Sigmoid colon (tissue), 7 donors: ENCODE data around the gene DISP2. TPM values are rescaled to one million over a fixed set of nuclear protein-coding genes. Genes with fewer than 3 reads are reported as not detected.

ENCODE experiments used
- DNase-seq: peaks from one replicate; pipeline ENCODE4 v3.0.0-alpha.2; 2019
- H3K27ac ChIP-seq, 4 donors: fragments of 200-600 bp; sonication (generic); one replicate each; pipeline ENCODE4 v1.5.1; 2016 to 2019; ENCODE audit warnings: mild to moderate bottlenecking in 1 of 4
- H3K27me3 ChIP-seq, 3 donors: fragments of 200-600 bp; sonication (generic); one replicate each; pipeline ENCODE4 v1.5.1; 2019; ENCODE audit warnings: mild to moderate bottlenecking in 1 of 3
- H3K36me3 ChIP-seq, 4 donors: fragments of 200-600 bp; sonication (generic); one replicate each; pipeline ENCODE4 v1.5.1; 2016 to 2019
- H3K4me1 ChIP-seq, 4 donors: fragments of 200-600 bp; sonication (generic); one replicate each; pipeline ENCODE4 v1.5.1; 2017 to 2019
- H3K4me3 ChIP-seq, 4 donors: fragments of 200-600 bp; sonication (generic); one replicate each; pipeline ENCODE4 v1.5.1; 2017 to 2019; ENCODE audit warnings: mild to moderate bottlenecking in 2 of 4, moderate library complexity in 1 of 4
- H3K9me3 ChIP-seq, 4 donors: fragments of 200-600 bp in 3 of 4; sonication (generic) in 3 of 4; one replicate each; pipeline versions ENCODE4 v1.5.1 to v1.6.1; 2013 to 2019
- CTCF ChIP-seq, 4 experiments: fragments of 450-650 bp in 3 of 4; fragments of 200-600 bp in 1 of 4; IDR thresholded peaks; one replicate each; pipeline ENCODE4 v1.5.1; 2016 to 2019; ENCODE audit warnings: antibody characterized with exemption in 4 of 4, mild to moderate bottlenecking in 3 of 4, moderate library complexity in 2 of 4
- EP300 ChIP-seq, 4 donors: sonication (generic); formaldehyde crosslinking; IDR thresholded peaks; one replicate each; pipeline ENCODE4 v1.6.1; 2017; ENCODE audit warnings: antibody characterized with exemption in 4 of 4
- POLR2A ChIP-seq, 2 donors: fragments of 450-650 bp; IDR thresholded peaks; one replicate each; pipeline ENCODE4 v1.6.1; 2016; ENCODE audit warnings: antibody characterized with exemption in 2 of 2, mild to moderate bottlenecking in 2 of 2, moderate library complexity in 2 of 2
- POLR2AphosphoS5 ChIP-seq, 4 donors: sonication (generic); formaldehyde crosslinking; IDR thresholded peaks; one replicate each; pipeline ENCODE4 v1.6.1; 2017; ENCODE audit warnings: antibody characterized with exemption in 4 of 4
- WGBS, 2 donors: extraction: QIAGEN DNeasy Blood & Tissue Kit; methylation state at CpG; one replicate each; pipeline ENCODE4 v1.1.7; 2013; 5-methylcytosine and 5-hydroxymethylcytosine counted together
- intact Hi-C: fragments of 100-400 bp; cut with DNase I; formaldehyde crosslinking; loops from one replicate; pipeline ENCODE4 v1.15.1; 2023
- polyA plus RNA-seq, 3 donors: library from polyadenylated mRNA; stranded (reverse); fragments of 200-250 nt; gene quantifications; one replicate each; pipeline ENCODE4 v1.2.3, GENCODE V29; 2013
- total RNA-seq, 4 donors: library from RNA; depleted of rRNA; stranded (reverse); fragments of >200 nt; gene quantifications; one replicate each; pipeline ENCODE4 v1.1.0, GENCODE V29; 2016
- donor health status: healthy with polysubstance abuse.
- donor health status: Bipolar disorder and iron deficiency.
- donor health status: healthy.

Gene DISP2
- total and polyA plus RNA-seq, 7 donors: 0.16 to 3.0 (median 1.1) TPM

- intact Hi-C loops: loop anchor here (2.0 kb wide), 1 partner anchor 75 kb away; no protein-coding TSS in a partner anchor
- Histone ChIP-seq H3K27me3 (no peaks in the 10 kb centered on the region), H3K4me1 (peaks cover 0 to 17% (median 10%) of the 10 kb centered on the region in 4 donors), H3K27ac (peak overlapping the region in 1 of 4 donors; percentile 7), H3K36me3 (peaks cover 0 to 32% (median 17%) of the 10 kb centered on the region in 4 donors), H3K4me3 (no peak overlapping the region), H3K9me3 (no peaks in the 10 kb centered on the region)
- 47 to 81% methylated on average over 11 of the region's 11 CpGs for WGBS, 2 donors
- no peak for DNase-seq
- TF ChIP-seq CTCF (IDR thresholded peaks at IDR 0.05) (no peak), EP300 (IDR thresholded peaks at IDR 0.05) (no peak), POLR2A (IDR thresholded peaks at IDR 0.05) (no peak), POLR2AphosphoS5 (IDR thresholded peaks at IDR 0.05) (no peak)
Measured at GRCh38 chr15:40420071-40420713, 62.2 kb downstream of the DISP2 start.

- Histone ChIP-seq H3K4me1 (peaks cover 0 to 17% (median 10%) of the 10 kb centered on the region in 4 donors), H3K4me3 (no peak overlapping the region), H3K27ac (peak overlapping the region in 1 of 4 donors; percentile 7), H3K27me3 (no peaks in the 10 kb centered on the region), H3K36me3 (peaks cover 0 to 26% (median 11%) of the 10 kb centered on the region in 4 donors), H3K9me3 (no peaks in the 10 kb centered on the region)
- 14 to 50% methylated on average over 3 of the region's 3 CpGs for WGBS, 2 donors
- no peak for TF ChIP-seq POLR2A (IDR thresholded peaks at IDR 0.05)
- TF ChIP-seq POLR2AphosphoS5 (IDR thresholded peaks at IDR 0.05): peak in 2 of 4 donors; percentile 13 to 34
- no peak for DNase-seq
- intact Hi-C loops: loop anchor here (1.0 to 2.0 kb wide), 2 partner anchors 52 to 76 kb away; no protein-coding TSS in a partner anchor
Measured at GRCh38 chr15:40420793-40421192, 62.8 kb downstream of the DISP2 start.

GRCh38 chr15:40421246-40422157 lies 63.5 kb downstream of the DISP2 start:
- H3K27ac ChIP-seq: no peak overlapping the region
- 9 to 19% methylated on average over 31 of the region's 31 CpGs for WGBS, 2 donors
- peaks cover 0 to 19% (median 6%) of the 10 kb centered on the region in 4 donors for H3K36me3 ChIP-seq
- H3K4me1 ChIP-seq: peaks cover 0 to 17% (median 10%) of the 10 kb centered on the region in 4 donors
- intact Hi-C loops: loop anchor here (1.0 to 2.0 kb wide), 4 partner anchors 53 to 142 kb away; no protein-coding TSS in a partner anchor
- no peak for TF ChIP-seq EP300 (IDR thresholded peaks at IDR 0.05)
- TF ChIP-seq CTCF (IDR thresholded peaks at IDR 0.05): peak; percentile 91 to 94 (median 92)
- no peak for TF ChIP-seq POLR2A (IDR thresholded peaks at IDR 0.05)
- TF ChIP-seq POLR2AphosphoS5 (IDR thresholded peaks at IDR 0.05): peak in 2 of 4 donors; percentile 54 to 56
- DNase-seq: peak; percentile 85
- H3K4me3 ChIP-seq: no peak overlapping the region
- no peaks in the 10 kb centered on the region for H3K27me3 ChIP-seq
- no peaks in the 10 kb centered on the region for H3K9me3 ChIP-seq

GRCh38 chr15:40424483-40425115 lies 66.6 kb downstream of the DISP2 start:
- H3K27me3 ChIP-seq: no peaks in the 10 kb centered on the region
- WGBS, 2 donors: 88 to 91% methylated on average over 6 of the region's 6 CpGs
- no peak overlapping the region for H3K4me3 ChIP-seq
- DNase-seq: no peak
- H3K4me1 ChIP-seq: peaks cover 0 to 17% (median 10%) of the 10 kb centered on the region in 4 donors
- TF ChIP-seq CTCF (IDR thresholded peaks at IDR 0.05) (no peak), POLR2A (IDR thresholded peaks at IDR 0.05) (no peak), EP300 (IDR thresholded peaks at IDR 0.05) (no peak), POLR2AphosphoS5 (IDR thresholded peaks at IDR 0.05) (no peak)
- no peaks in the 10 kb centered on the region for H3K9me3 ChIP-seq
- intact Hi-C loops: no loop called here
- no peaks in the 10 kb centered on the region for H3K36me3 ChIP-seq
- H3K27ac ChIP-seq: no peak overlapping the region
